ENCODE results near the gene SLC22A5. TPM values are rescaled to one million over a fixed set of nuclear protein-coding genes. Genes with fewer than 3 reads are reported as not detected.
"Not testable (repeated sequence)": the region's sequence is repeated elsewhere in the genome, so short reads cannot be mapped to it uniquely, and the experiment has no call there.

The SLC22A5 gene
- total RNA-seq, 1 donor from 2014 or later, result 11.9 TPM

- peak in 1 of 2 donors; percentile 51 for DNase-seq (ENCODE audit: low spot score in 2 of 2)
- no peaks in the 10 kb centered on the region for H3K27me3 ChIP-seq
- peaks cover 19 to 36% of the 10 kb centered on the region in 2 donors for H3K4me1 ChIP-seq
- intact Hi-C loops (cut with DNase I), result loop anchor here (2.0 kb wide), 1 partner anchor 14 kb away; no protein-coding TSS in a partner anchor
- H3K36me3 ChIP-seq, result no peaks in the 10 kb centered on the region
- no peak overlapping the region for H3K4me3 ChIP-seq
- TF ChIP-seq, protein P1, sequence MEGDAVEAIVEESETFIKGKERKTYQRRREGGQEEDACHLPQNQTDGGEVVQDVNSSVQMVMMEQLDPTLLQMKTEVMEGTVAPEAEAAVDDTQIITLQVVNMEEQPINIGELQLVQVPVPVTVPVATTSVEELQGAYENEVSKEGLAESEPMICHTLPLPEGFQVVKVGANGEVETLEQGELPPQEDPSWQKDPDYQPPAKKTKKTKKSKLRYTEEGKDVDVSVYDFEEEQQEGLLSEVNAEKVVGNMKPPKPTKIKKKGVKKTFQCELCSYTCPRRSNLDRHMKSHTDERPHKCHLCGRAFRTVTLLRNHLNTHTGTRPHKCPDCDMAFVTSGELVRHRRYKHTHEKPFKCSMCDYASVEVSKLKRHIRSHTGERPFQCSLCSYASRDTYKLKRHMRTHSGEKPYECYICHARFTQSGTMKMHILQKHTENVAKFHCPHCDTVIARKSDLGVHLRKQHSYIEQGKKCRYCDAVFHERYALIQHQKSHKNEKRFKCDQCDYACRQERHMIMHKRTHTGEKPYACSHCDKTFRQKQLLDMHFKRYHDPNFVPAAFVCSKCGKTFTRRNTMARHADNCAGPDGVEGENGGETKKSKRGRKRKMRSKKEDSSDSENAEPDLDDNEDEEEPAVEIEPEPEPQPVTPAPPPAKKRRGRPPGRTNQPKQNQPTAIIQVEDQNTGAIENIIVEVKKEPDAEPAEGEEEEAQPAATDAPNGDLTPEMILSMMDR (IDR thresholded peaks at IDR 0.05), result no peak
- H3K9me3 ChIP-seq, result no peaks in the 10 kb centered on the region
- H3K27ac ChIP-seq, result peak overlapping the region; percentile 47 to 59
Measured at GRCh38 chr5:132436936-132437335, 67.4 kb downstream of the SLC22A5 start.

DNA sequence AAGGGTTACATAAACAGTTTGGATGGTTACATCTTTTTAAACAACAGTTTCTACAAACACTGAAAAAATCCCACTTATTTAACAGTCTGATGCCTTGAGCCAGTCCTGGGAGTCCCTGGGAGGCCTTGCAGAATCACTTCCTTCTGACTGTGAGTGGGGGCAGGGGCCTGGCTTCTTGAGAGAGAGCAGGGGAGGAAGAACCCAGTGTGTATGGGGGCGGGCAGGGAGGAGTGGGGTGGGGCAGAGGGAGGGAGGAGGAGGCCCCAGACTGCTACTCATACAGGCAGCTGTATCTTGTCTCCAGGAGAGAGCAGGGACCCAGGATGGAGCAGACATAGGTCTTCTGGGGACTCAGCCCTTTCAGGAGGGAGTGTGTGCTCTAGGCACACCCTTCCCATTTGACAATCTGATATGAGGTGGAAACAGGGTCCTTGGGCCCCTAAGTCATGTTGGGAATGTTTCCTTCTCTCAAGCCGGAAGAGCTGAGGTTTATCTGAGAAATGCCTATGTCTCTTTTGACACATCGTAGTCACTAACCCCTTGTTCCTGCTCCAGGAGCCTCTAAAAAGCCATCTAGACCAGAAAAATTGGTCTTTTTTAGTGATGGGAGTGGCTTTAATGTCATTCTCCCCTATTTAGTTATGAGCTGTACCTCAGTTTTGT, 68.2 kb downstream of the SLC22A5 start:
- no peaks in the 10 kb centered on the region for H3K36me3 ChIP-seq
- DNase-seq (ENCODE audit: low spot score in 2 of 2), result peak; percentile 34 to 80
- TF ChIP-seq, protein P1 (IDR thresholded peaks at IDR 0.05), result no peak
- H3K9me3 ChIP-seq, result no peaks in the 10 kb centered on the region
- no peaks in the 10 kb centered on the region for H3K27me3 ChIP-seq
- H3K4me3 ChIP-seq, result no peak overlapping the region
- peak overlapping the region; percentile 47 to 59 for H3K27ac ChIP-seq
- intact Hi-C loops (cut with DNase I), result loop anchor here (2.0 kb wide), 2 partner anchors 15 to 53 kb away; partner anchors contain the start of gene IRF1
- H3K4me1 ChIP-seq, result peaks cover 19 to 36% of the 10 kb centered on the region in 2 donors

- Histone ChIP-seq H3K27ac (peak overlapping the region; percentile 47 to 59), H3K4me1 (peaks cover 19 to 36% of the 10 kb centered on the region in 2 donors)
- not testable (repeated sequence) for H3K27me3 ChIP-seq, H3K4me3 ChIP-seq, H3K9me3 ChIP-seq, H3K36me3 ChIP-seq
- intact Hi-C loops (cut with DNase I), result loop anchor here (2.0 kb wide), 1 partner anchor 53 kb away; the partner anchor contains the start of gene IRF1
- DNase-seq (ENCODE audit: low spot score in 2 of 2), result peak in 1 of 2 donors; percentile 9
Measured at GRCh38 chr5:132438267-132438645, 68.7 kb downstream of the SLC22A5 start.

- H3K4me3 ChIP-seq, result no peak overlapping the region
- TF ChIP-seq, protein P1 (IDR thresholded peaks at IDR 0.05), result peak in 1 of 3 experiments; percentile 3
- peaks cover 19 to 36% of the 10 kb centered on the region in 2 donors for H3K4me1 ChIP-seq
- H3K27ac ChIP-seq, result peak overlapping the region; percentile 26 to 59
- intact Hi-C loops (cut with DNase I), result loop anchor here (2.0 kb wide), 1 partner anchor 52 kb away; the partner anchor contains the start of gene IRF1
- no peaks in the 10 kb centered on the region for H3K36me3 ChIP-seq
- DNase-seq (ENCODE audit: low spot score in 2 of 2), result peak in 1 of 2 donors; percentile 70
- no peaks in the 10 kb centered on the region for H3K9me3 ChIP-seq
- no peaks in the 10 kb centered on the region for H3K27me3 ChIP-seq
Measured at GRCh38 chr5:132438917-132439316, 69.4 kb downstream of the SLC22A5 start.

DNA sequence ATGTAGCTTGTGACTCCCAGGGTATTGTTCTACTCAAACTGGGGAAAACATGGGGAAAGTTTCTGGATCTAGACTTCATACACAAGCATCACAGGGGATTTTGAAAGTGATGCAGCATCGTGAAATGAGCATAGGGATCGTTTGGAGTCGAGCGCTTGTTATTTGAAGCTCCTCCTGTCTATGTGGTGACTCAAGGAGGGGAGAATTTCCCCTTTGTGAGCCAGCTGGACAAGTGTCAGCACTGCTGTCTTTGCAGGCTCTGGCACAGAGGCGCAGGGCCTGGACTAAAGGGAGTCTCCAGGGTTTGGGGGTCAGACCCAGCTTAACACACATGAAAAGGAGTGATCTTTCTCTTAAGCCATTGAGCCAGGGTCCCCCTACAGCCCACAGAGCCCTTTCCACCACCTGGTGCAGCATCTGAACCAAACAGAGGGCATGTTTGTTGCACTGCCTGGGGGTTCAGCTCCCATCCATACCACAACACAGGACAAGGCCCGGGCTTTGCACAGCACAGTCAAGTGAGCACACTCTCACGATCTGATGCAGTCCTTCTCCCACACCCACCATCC, 70.1 kb downstream of the SLC22A5 start:
- H3K27me3 ChIP-seq, result no peaks in the 10 kb centered on the region
- peak overlapping the region; percentile 26 to 59 for H3K27ac ChIP-seq
- TF ChIP-seq, protein P1 (IDR thresholded peaks at IDR 0.05), result no peak
- H3K36me3 ChIP-seq, result no peaks in the 10 kb centered on the region
- no peaks in the 10 kb centered on the region for H3K9me3 ChIP-seq
- no peak overlapping the region for H3K4me3 ChIP-seq
- intact Hi-C loops (cut with DNase I), result loop anchor here (2.0 kb wide), 1 partner anchor 51 kb away; the partner anchor contains the start of gene IRF1
- peak in 1 of 2 donors; percentile 89 for DNase-seq (ENCODE audit: low spot score in 2 of 2)
- H3K4me1 ChIP-seq, result peaks cover 19 to 36% of the 10 kb centered on the region in 2 donors

DNA sequence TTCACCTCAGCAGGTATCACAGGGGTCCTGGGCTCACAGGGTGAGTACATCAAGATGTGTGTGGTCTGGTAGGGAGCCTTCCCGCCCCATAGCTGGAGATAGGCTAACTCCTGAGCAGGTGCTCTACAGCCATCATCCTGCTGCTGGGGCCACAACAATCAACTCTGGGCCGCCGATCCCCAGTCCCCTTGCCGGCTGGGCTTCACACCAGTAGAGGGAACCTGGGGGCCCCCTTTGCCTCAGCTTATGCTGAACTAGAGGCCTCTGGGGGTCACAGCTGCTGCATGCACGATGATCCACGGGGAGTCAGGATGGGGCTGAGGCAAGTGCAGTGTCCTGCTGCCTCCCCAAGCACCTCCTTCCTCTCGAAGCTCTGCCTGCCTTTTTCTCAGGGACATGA, 74.6 kb downstream of the SLC22A5 start:
- Histone ChIP-seq H3K9me3 (no peaks in the 10 kb centered on the region), H3K4me3 (no peak overlapping the region), H3K4me1 (peaks cover 11 to 31% of the 10 kb centered on the region in 2 donors), H3K27me3 (no peaks in the 10 kb centered on the region), H3K27ac (peak overlapping the region in 1 of 2 donors; percentile 3), H3K36me3 (no peaks in the 10 kb centered on the region)
- no peak for DNase-seq (ENCODE audit: low spot score in 2 of 2)
- intact Hi-C loops (cut with DNase I), result no loop called here
- TF ChIP-seq, protein P1 (IDR thresholded peaks at IDR 0.05), result no peak
